Dermis blood vessel endothelial cell (primary cell): ENCODE results near the gene PLEKHG4. TPM values are rescaled to one million over a fixed set of nuclear protein-coding genes. Genes with fewer than 3 reads are reported as not detected.
A peak's percentile ranks its signal among the peaks of the same experiment; 100 is the strongest.

Experiments
- DNase-seq: peaks from one replicate; pipeline ENCODE4 v3.0.0; 2010
- total RNA-seq: library from RNA; depleted of rRNA; stranded (reverse); fragments of >200 nt; gene quantifications from 2 replicates; pipeline ENCODE4 v1.2.3, GENCODE V29; 2014

PLEKHG4 gene
- total RNA-seq, 1 donor from 2014 or later: 10.0 TPM

- DNase-seq: peak; percentile 88
These were observed 33.1 kb upstream of the PLEKHG4 start for GRCh38 chr16:67246081-67246755.

GRCh38 chr16:67246756-67247191 is 32.6 kb upstream of the PLEKHG4 start:
- DNase-seq: no peak

- peak; percentile 98 for DNase-seq
These were observed 31.9 kb upstream of the PLEKHG4 start, which contains the start of gene FHOD1 for GRCh38 chr16:67247192-67248072. Gene FHOD1 (minus strand): TSS chr16:67247481. CDS start chr16:67247410, 71 bp downstream.

- DNase-seq: no peak
These were observed 31.3 kb upstream of the PLEKHG4 start for GRCh38 chr16:67248073-67248400.

- DNase-seq: peak; percentile 53
These were observed 30.7 kb upstream of the PLEKHG4 start, which contains the start of gene SLC9A5 for GRCh38 chr16:67248401-67249177. Gene SLC9A5 (plus strand): TSS chr16:67248979. CDS start chr16:67249015, 36 bp downstream.

GRCh38 chr16:67249178-67250044 is 29.9 kb upstream of the PLEKHG4 start:
- DNase-seq: no peak

- no peak for DNase-seq
These were observed 29.3 kb upstream of the PLEKHG4 start for GRCh38 chr16:67250045-67250327.

- no peak for DNase-seq
These were observed 26.5 kb upstream of the PLEKHG4 start for GRCh38 chr16:67252609-67253497.

GRCh38 chr16:67254801-67255552 is 24.4 kb upstream of the PLEKHG4 start:
- no peak for DNase-seq

- no peak for DNase-seq
These were observed 23.6 kb upstream of the PLEKHG4 start for GRCh38 chr16:67255553-67256221.

GRCh38 chr16:67256701-67257230 is 22.6 kb upstream of the PLEKHG4 start:
- no peak for DNase-seq

GRCh38 chr16:67257486-67258160 is 21.7 kb upstream of the PLEKHG4 start:
- DNase-seq: no peak

- peak; percentile 96 for DNase-seq
These were observed 21.0 kb upstream of the PLEKHG4 start for GRCh38 chr16:67258161-67258835.

GRCh38 chr16:67259705-67260104 is 19.6 kb upstream of the PLEKHG4 start:
- no peak for DNase-seq

GRCh38 chr16:67260426-67261063 is 18.8 kb upstream of the PLEKHG4 start:
- peak; percentile 70 for DNase-seq

GRCh38 chr16:67263201-67263600 is 16.1 kb upstream of the PLEKHG4 start:
- no peak for DNase-seq

GRCh38 chr16:67264277-67264676 is 15.1 kb upstream of the PLEKHG4 start:
- DNase-seq: no peak

GRCh38 chr16:67264866-67265265 is 14.5 kb upstream of the PLEKHG4 start:
- DNase-seq: no peak
